WI38 (cell line): ENCODE results near the gene AGPAT3.

Source experiments
- H3K4me3 ChIP-seq: 2 replicates; pipeline ENCODE4 v1.5.1; 2011; ENCODE audit warnings: low read depth, mild to moderate bottlenecking, control low read depth, low read length
- CTCF ChIP-seq: IDR thresholded peaks from 2 replicates; pipeline ENCODE4 v1.5.1; 2012; ENCODE audit warnings: low read depth, mild to moderate bottlenecking, control low read depth, low read length

The AGPAT3 gene

GRCh38 chr21:43911935-43912487, 47.0 kb downstream of the AGPAT3 start:
- no peak for TF ChIP-seq CTCF
- H3K4me3 ChIP-seq = no peak overlapping the region

- no peak overlapping the region for H3K4me3 ChIP-seq
- no peak for TF ChIP-seq CTCF
These were observed 47.5 kb downstream of the AGPAT3 start for GRCh38 chr21:43912500-43912899.

GRCh38 chr21:43912910-43913309, 47.9 kb downstream of the AGPAT3 start:
- no peak for TF ChIP-seq CTCF

GRCh38 chr21:43913928-43914327, 48.9 kb downstream of the AGPAT3 start:
- TF ChIP-seq CTCF = no peak
- H3K4me3 ChIP-seq = no peak overlapping the region

More at GRCh38 chr21:43912910-43913309, 47.9 kb downstream of the AGPAT3 start:
- H3K4me3 ChIP-seq = no peak overlapping the region

GRCh38 chr21:43916076-43916475, 51.1 kb downstream of the AGPAT3 start:
- H3K4me3 ChIP-seq = no peak overlapping the region
- no peak for TF ChIP-seq CTCF

GRCh38 chr21:43916691-43917514, 51.9 kb downstream of the AGPAT3 start:
- no peak for TF ChIP-seq CTCF
- peak overlapping the region; percentile 5; the same call in 1 of the 2 replicates for H3K4me3 ChIP-seq
